ENCODE results near the gene ERGIC3.

Gene ERGIC3

DNA sequence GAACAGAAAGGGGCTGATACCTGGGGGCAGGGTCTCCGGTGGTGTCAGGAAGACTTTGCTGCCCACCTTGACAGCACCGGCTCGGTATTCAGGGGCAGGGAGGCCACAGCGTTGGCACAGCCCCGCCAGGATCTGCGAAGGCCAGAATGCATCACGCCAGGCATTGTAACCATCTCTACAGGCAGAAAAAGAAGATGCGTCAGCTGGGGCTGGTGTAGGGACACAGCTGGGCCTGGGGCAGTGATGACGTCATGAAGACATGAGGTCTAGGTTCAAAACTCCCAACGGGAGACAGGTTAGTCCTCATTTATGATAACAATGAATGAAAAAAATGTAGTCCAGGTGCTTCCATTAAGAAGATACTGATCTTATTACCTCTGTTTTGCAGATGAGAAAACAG is 22.0 kb downstream of the ERGIC3 start (continued):
- TF ChIP-seq, protein P1, sequence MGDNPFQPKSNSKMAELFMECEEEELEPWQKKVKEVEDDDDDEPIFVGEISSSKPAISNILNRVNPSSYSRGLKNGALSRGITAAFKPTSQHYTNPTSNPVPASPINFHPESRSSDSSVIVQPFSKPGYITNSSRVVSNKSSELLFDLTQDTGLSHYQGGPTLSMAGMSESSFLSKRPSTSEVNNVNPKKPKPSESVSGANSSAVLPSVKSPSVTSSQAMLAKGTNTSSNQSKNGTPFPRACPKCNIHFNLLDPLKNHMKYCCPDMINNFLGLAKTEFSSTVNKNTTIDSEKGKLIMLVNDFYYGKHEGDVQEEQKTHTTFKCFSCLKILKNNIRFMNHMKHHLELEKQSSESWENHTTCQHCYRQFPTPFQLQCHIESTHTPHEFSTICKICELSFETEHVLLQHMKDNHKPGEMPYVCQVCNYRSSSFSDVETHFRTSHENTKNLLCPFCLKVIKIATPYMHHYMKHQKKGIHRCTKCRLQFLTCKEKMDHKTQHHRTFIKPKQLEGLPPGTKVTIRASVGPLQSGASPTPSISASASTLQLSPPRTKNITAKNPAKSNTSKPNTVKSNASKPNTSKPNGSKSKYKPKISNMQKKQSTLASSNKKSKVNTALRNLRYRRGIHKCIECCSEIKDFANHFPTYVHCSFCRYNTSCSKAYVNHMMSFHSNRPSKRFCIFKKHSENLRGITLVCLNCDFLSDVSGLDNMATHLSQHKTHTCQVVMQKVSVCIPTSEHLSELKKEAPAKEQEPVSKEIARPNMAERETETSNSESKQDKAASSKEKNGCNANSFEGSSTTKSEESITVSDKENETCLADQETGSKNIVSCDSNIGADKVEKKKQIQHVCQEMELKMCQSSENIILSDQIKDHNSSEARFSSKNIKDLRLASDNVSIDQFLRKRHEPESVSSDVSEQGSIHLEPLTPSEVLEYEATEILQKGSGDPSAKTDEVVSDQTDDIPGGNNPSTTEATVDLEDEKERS (tag by site-specific recombination; IDR thresholded peaks at IDR 0.05), result no peak
- TF ChIP-seq ZBTB10 (tag by site-specific recombination; IDR thresholded peaks at IDR 0.05) (no peak), ZNF169 (tag by site-specific recombination; IDR thresholded peaks at IDR 0.05) (no peak), ZNF121 (tag by site-specific recombination; IDR thresholded peaks at IDR 0.05) (no peak)

DNA sequence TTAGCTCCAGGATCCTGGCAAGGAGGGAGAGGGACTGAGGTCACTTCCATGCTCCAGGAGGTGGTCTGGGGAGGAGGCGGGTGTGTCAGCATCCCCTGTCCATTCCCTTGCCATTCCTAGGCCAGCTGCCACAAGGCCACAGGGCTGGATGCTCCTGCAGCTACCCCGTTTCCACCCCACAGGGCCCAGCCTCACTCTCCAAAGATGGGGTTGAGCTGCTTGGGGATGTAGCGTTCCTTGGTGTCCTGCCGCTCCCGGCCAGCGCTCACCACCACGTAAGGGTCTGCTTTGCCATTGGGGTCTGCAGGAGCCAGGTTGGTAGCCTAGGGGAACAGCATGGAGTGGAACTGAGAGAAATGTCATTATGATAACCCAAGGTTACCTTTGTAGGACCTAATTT is 23.0 kb downstream of the ERGIC3 start:
- no peaks in the 10 kb centered on the region for H3K4me1 ChIP-seq (ENCODE audit: control insufficient read depth, insufficient read depth, low read length)
- H3K9me3 ChIP-seq (ENCODE audit: control insufficient read depth, insufficient read depth, low read depth, low read length), result no peaks in the 10 kb centered on the region
- POLR2A ChIA-PET, result interaction anchor here (1.3 kb wide), 1 partner anchor 23 kb away, joined by 3 read pairs; the partner anchor contains the start of gene ERGIC3
- CTCF ChIA-PET, result interaction anchor here (1.0 to 1.4 kb wide), 4 partner anchors 9 to 100 kb away, joined by 3 to 6 read pairs (median 3); partner anchors contain the start of genes CPNE1 and RBM12
- H3K36me3 ChIP-seq (ENCODE audit: control insufficient read depth in 2 of 2, insufficient read depth in 1 of 2, low read length in 2 of 2), result peaks cover 0 to 5% of the 10 kb centered on the region in 2 experiments; a peak in 1 of 3 replicates
- H3K4me3 ChIP-seq (ENCODE audit: low read depth, low read length), result no peak overlapping the region
- no peak for TF ChIP-seq ZSCAN30 (tag by site-specific recombination; IDR thresholded peaks at IDR 0.05)
- TF ChIP-seq, protein P2, sequence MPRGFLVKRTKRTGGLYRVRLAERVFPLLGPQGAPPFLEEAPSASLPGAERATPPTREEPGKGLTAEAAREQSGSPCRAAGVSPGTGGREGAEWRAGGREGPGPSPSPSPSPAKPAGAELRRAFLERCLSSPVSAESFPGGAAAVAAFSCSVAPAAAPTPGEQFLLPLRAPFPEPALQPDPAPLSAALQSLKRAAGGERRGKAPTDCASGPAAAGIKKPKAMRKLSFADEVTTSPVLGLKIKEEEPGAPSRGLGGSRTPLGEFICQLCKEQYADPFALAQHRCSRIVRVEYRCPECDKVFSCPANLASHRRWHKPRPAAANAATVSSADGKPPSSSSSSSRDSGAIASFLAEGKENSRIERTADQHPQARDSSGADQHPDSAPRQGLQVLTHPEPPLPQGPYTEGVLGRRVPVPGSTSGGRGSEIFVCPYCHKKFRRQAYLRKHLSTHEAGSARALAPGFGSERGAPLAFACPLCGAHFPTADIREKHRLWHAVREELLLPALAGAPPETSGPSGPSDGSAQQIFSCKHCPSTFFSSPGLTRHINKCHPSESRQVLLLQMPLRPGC (tag by site-specific recombination; IDR thresholded peaks at IDR 0.05), result no peak
- TF ChIP-seq ZNF335 (tag by site-specific recombination; conservative IDR thresholded peaks at IDR 0.05), result no peak
- TF ChIP-seq ZNF211 (tag by site-specific recombination; IDR thresholded peaks at IDR 0.05; ENCODE audit: low read depth), result no peak
- no peak for TF ChIP-seq GFI1B (tag by site-specific recombination; IDR thresholded peaks at IDR 0.05)
- TF ChIP-seq BCL11A (tag by site-specific recombination; IDR thresholded peaks at IDR 0.05; ENCODE audit: low read depth), result no peak
- TF ChIP-seq BCL6B (tag by site-specific recombination; IDR thresholded peaks at IDR 0.05), result no peak
- TF ChIP-seq ZBTB8A (tag by site-specific recombination; IDR thresholded peaks at IDR 0.05), result no peak
- TF ChIP-seq GLIS2 (tag by site-specific recombination; IDR thresholded peaks at IDR 0.05), result no peak
- TF ChIP-seq ZNF544 (tag by site-specific recombination; IDR thresholded peaks at IDR 0.05), result no peak
- TF ChIP-seq, protein P3, sequence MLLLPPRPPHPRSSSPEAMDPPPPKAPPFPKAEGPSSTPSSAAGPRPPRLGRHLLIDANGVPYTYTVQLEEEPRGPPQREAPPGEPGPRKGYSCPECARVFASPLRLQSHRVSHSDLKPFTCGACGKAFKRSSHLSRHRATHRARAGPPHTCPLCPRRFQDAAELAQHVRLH (tag by site-specific recombination; IDR thresholded peaks at IDR 0.05), result no peak
- TF ChIP-seq ZNF473 (tag by site-specific recombination; IDR thresholded peaks at IDR 0.05), result no peak
- TF ChIP-seq SALL2 (tag by site-specific recombination; IDR thresholded peaks at IDR 0.05; ENCODE audit: borderline replicate concordance), result no peak
- TF ChIP-seq ZNF2 (tag by site-specific recombination; IDR thresholded peaks at IDR 0.05), result no peak
- TF ChIP-seq YY1 (tag by site-specific recombination; IDR thresholded peaks at IDR 0.05), result no peak
- no peak for TF ChIP-seq KLF7 (tag by site-specific recombination; IDR thresholded peaks at IDR 0.05; ENCODE audit: borderline replicate concordance)
- no peak for TF ChIP-seq PRDM2 (tag by site-specific recombination; IDR thresholded peaks at IDR 0.05; ENCODE audit: borderline replicate concordance)
- H3K27ac ChIP-seq (ENCODE audit: extremely low read depth, low read depth, low read length), result no peak overlapping the region

Measured in HEK293 (cell line).